HUES6 (cell line): ENCODE results near the gene WSCD2.

Experiments used
- H3K27ac ChIP-seq: 2 replicates; pipeline ENCODE4 v1.7.0; 2013; ENCODE audit warnings: low read depth, mild to moderate bottlenecking, low read length, inconsistent platforms
- H3K27me3 ChIP-seq: 2 replicates; pipeline ENCODE4 v1.6.1; 2013; ENCODE audit warnings: low read length; ENCODE audit not compliant: control insufficient read depth, insufficient read depth
- H3K36me3 ChIP-seq: 2 replicates; pipeline ENCODE4 v1.6.1; 2013; ENCODE audit warnings: low read length; ENCODE audit not compliant: control insufficient read depth, insufficient read depth
- H3K4me1 ChIP-seq: 2 replicates; pipeline ENCODE4 v1.6.1; 2013; ENCODE audit warnings: low read length; ENCODE audit not compliant: control insufficient read depth, insufficient read depth
- H3K4me3 ChIP-seq: 2 replicates; pipeline ENCODE4 v1.5.1; 2013; ENCODE audit warnings: low read depth, low read length
- H3K9ac ChIP-seq: one replicate; pipeline ENCODE4 v1.6.1; 2013; ENCODE audit warnings: mild to moderate bottlenecking, low read length
- H3K9me3 ChIP-seq: 2 replicates; pipeline ENCODE4 v1.6.1; 2013; ENCODE audit warnings: low read depth, low read length; ENCODE audit not compliant: control insufficient read depth, insufficient read depth

Gene WSCD2

GRCh38 chr12:108119974-108120862 lies 8.9 kb upstream of the WSCD2 start:
- no peak overlapping the region for H3K9ac ChIP-seq
- H3K27me3 ChIP-seq, result no peaks in the 10 kb centered on the region
- H3K9me3 ChIP-seq, result peaks cover 5% of the 10 kb centered on the region; the same call in 1 of the 2 replicates
- peaks cover 33% of the 10 kb centered on the region for H3K4me1 ChIP-seq
- no peak overlapping the region for H3K4me3 ChIP-seq
- H3K36me3 ChIP-seq, result no peaks in the 10 kb centered on the region
- no peak overlapping the region for H3K27ac ChIP-seq

GRCh38 chr12:108120863-108121165 lies 8.3 kb upstream of the WSCD2 start:
- Histone ChIP-seq H3K9ac (no peak overlapping the region), H3K4me3 (no peak overlapping the region), H3K36me3 (no peaks in the 10 kb centered on the region), H3K9me3 (peaks cover 5% of the 10 kb centered on the region; the same call in 1 of the 2 replicates), H3K27ac (no peak overlapping the region), H3K27me3 (0 out of 2 replicates have a peak, but pooled peaks cover under 1% of the 10 kb centered on the region), H3K4me1 (peaks cover 29% of the 10 kb centered on the region)

GRCh38 chr12:108121320-108121719 lies 7.8 kb upstream of the WSCD2 start:
- H3K4me1 ChIP-seq, result peaks cover 24% of the 10 kb centered on the region
- peaks cover 5% of the 10 kb centered on the region; the same call in 1 of the 2 replicates for H3K9me3 ChIP-seq
- 0 out of 2 replicates have a peak, but pooled peaks cover 3% of the 10 kb centered on the region for H3K27me3 ChIP-seq
- H3K27ac ChIP-seq, result no peak overlapping the region
- no peaks in the 10 kb centered on the region for H3K36me3 ChIP-seq
- H3K4me3 ChIP-seq, result no peak overlapping the region
- H3K9ac ChIP-seq, result no peak overlapping the region

GRCh38 chr12:108121728-108122471 lies 7.2 kb upstream of the WSCD2 start:
- H3K4me3 ChIP-seq, result no peak overlapping the region
- H3K9me3 ChIP-seq, result peaks cover 5% of the 10 kb centered on the region; the same call in 1 of the 2 replicates
- H3K4me1 ChIP-seq, result peaks cover 19% of the 10 kb centered on the region
- H3K9ac ChIP-seq, result no peak overlapping the region
- H3K27ac ChIP-seq, result no peak overlapping the region
- 0 out of 2 replicates have a peak, but pooled peaks cover 3% of the 10 kb centered on the region for H3K27me3 ChIP-seq
- no peaks in the 10 kb centered on the region for H3K36me3 ChIP-seq

- Histone ChIP-seq H3K27me3 (peaks cover 3% of the 10 kb centered on the region; the same call in 1 of the 2 replicates), H3K27ac (no peak overlapping the region), H3K9me3 (peaks cover 5% of the 10 kb centered on the region; the same call in 1 of the 2 replicates), H3K4me3 (no peak overlapping the region), H3K36me3 (no peaks in the 10 kb centered on the region), H3K9ac (no peak overlapping the region), H3K4me1 (peaks cover 12% of the 10 kb centered on the region; the same call in 1 of the 2 replicates)
Measured at GRCh38 chr12:108122644-108123043, 6.4 kb upstream of the WSCD2 start.

- no peak overlapping the region for H3K4me3 ChIP-seq
- peaks cover 10% of the 10 kb centered on the region; the same call in 1 of the 2 replicates for H3K4me1 ChIP-seq
- H3K27me3 ChIP-seq, result peaks cover 7% of the 10 kb centered on the region
- no peaks in the 10 kb centered on the region for H3K36me3 ChIP-seq
- no peak overlapping the region for H3K27ac ChIP-seq
- no peak overlapping the region for H3K9ac ChIP-seq
- H3K9me3 ChIP-seq, result peaks cover 5% of the 10 kb centered on the region; the same call in 1 of the 2 replicates
Measured at GRCh38 chr12:108123402-108123801, 5.7 kb upstream of the WSCD2 start.

- H3K36me3 ChIP-seq, result no peaks in the 10 kb centered on the region
- H3K4me1 ChIP-seq, result peaks cover 10% of the 10 kb centered on the region; the same call in 1 of the 2 replicates
- peaks cover 19% of the 10 kb centered on the region for H3K27me3 ChIP-seq
- no peak overlapping the region for H3K4me3 ChIP-seq
- peaks cover 5% of the 10 kb centered on the region; the same call in 1 of the 2 replicates for H3K9me3 ChIP-seq
- H3K27ac ChIP-seq, result no peak overlapping the region
- H3K9ac ChIP-seq, result no peak overlapping the region
Measured at GRCh38 chr12:108125073-108125472, 4.0 kb upstream of the WSCD2 start.

- Histone ChIP-seq H3K27ac (no peak overlapping the region), H3K27me3 (peaks cover 30% of the 10 kb centered on the region), H3K9ac (no peak overlapping the region), H3K4me1 (0 out of 2 replicates have a peak, but pooled peaks cover under 1% of the 10 kb centered on the region), H3K36me3 (no peaks in the 10 kb centered on the region), H3K4me3 (no peak overlapping the region), H3K9me3 (peaks cover 5% of the 10 kb centered on the region; the same call in 1 of the 2 replicates)
Measured at GRCh38 chr12:108126212-108126611, 2.9 kb upstream of the WSCD2 start.

- H3K36me3 ChIP-seq, result no peaks in the 10 kb centered on the region
- H3K27ac ChIP-seq, result no peak overlapping the region
- H3K27me3 ChIP-seq, result peaks cover 38% of the 10 kb centered on the region
- no peak overlapping the region for H3K9ac ChIP-seq
- H3K4me3 ChIP-seq, result no peak overlapping the region
- H3K9me3 ChIP-seq, result peaks cover 5% of the 10 kb centered on the region; the same call in 1 of the 2 replicates
- peaks cover 4% of the 10 kb centered on the region; the same call in 1 of the 2 replicates for H3K4me1 ChIP-seq
Measured at GRCh38 chr12:108126990-108127501, 2.0 kb upstream of the WSCD2 start.

- Histone ChIP-seq H3K27ac (no peak overlapping the region), H3K4me1 (peaks cover 4% of the 10 kb centered on the region; the same call in 1 of the 2 replicates), H3K4me3 (no peak overlapping the region), H3K9me3 (peaks cover 2% of the 10 kb centered on the region; the same call in 1 of the 2 replicates), H3K36me3 (no peaks in the 10 kb centered on the region), H3K9ac (no peak overlapping the region), H3K27me3 (peaks cover 38% of the 10 kb centered on the region)
Measured at GRCh38 chr12:108127654-108128053, 1.4 kb upstream of the WSCD2 start.
